Measurements from ENCODE around the gene VN1R4. TPM values are rescaled to one million over a fixed set of nuclear protein-coding genes. Genes with fewer than 3 reads are reported as not detected.
"Not testable (repeated sequence)": the region's sequence is repeated elsewhere in the genome, so short reads cannot be mapped to it uniquely, and the experiment has no call there.

Gene VN1R4
- total and polyA plus RNA-seq, 8 donors, result not detected

- Histone ChIP-seq H3K9me3 (peaks cover 28 to 98% (median 81%) of the 10 kb centered on the region in 4 donors), H3K27ac (no peak overlapping the region), H3K4me3 (no peak overlapping the region), H3K36me3 (peaks cover 35 to 97% (median 76%) of the 10 kb centered on the region in 4 donors), H3K4me1 (no peaks in the 10 kb centered on the region), H3K27me3 (no peaks in the 10 kb centered on the region)
- no peak for DNase-seq
- TF ChIP-seq POLR2AphosphoS5 (IDR thresholded peaks at IDR 0.05) (no peak), POLR2A (IDR thresholded peaks at IDR 0.05) (no peak), EP300 (IDR thresholded peaks at IDR 0.05) (no peak)
- TF ChIP-seq, protein P1, sequence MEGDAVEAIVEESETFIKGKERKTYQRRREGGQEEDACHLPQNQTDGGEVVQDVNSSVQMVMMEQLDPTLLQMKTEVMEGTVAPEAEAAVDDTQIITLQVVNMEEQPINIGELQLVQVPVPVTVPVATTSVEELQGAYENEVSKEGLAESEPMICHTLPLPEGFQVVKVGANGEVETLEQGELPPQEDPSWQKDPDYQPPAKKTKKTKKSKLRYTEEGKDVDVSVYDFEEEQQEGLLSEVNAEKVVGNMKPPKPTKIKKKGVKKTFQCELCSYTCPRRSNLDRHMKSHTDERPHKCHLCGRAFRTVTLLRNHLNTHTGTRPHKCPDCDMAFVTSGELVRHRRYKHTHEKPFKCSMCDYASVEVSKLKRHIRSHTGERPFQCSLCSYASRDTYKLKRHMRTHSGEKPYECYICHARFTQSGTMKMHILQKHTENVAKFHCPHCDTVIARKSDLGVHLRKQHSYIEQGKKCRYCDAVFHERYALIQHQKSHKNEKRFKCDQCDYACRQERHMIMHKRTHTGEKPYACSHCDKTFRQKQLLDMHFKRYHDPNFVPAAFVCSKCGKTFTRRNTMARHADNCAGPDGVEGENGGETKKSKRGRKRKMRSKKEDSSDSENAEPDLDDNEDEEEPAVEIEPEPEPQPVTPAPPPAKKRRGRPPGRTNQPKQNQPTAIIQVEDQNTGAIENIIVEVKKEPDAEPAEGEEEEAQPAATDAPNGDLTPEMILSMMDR (IDR thresholded peaks at IDR 0.05), result no peak
- 74 to 90% (median 85%) methylated on average over 1 of the region's 1 CpG for WGBS, 5 donors
- intact Hi-C loops (cut with DNase I; ENCODE audit: low total_unique reads), result no loop called here
Measured at GRCh38 chr19:53246498-53246897, 21.0 kb downstream of the VN1R4 start.

DNA sequence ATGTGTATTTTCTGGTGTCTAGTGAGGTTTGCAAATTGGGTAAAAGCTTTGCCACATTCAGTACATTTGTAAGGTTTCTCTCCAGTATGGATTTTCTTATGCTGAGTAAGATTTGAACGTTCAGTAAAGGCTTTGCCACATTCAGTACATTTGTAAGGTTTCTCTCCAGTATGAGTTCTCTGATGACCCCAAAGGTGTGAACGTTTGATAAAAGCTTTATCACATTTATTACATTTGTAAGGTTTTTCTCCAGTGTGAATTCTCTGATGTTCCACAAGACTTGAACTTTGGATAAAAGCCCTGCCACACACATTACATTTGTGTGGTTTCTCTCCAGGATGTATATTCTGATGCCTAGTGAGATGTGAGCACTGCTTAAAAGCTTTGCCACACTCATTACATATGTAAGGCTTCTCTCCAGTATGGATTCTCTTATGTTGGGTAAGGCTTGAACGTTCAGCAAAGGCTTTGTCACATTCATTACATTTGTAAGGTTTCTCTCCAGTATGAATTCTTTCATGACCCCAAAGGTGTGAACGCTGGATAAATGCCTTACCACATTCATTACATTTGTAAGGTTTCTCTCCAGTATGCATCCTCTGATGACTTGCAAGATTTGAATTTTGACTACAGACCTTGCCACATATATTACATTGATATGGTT lies 30.3 kb downstream of the VN1R4 start:
- intact Hi-C loops (cut with DNase I; ENCODE audit: low total_unique reads), result no loop called here
- no peak for TF ChIP-seq EP300 (IDR thresholded peaks at IDR 0.05)
- TF ChIP-seq POLR2A (IDR thresholded peaks at IDR 0.05), result no peak
- H3K9me3 ChIP-seq, result peaks cover 67 to 100% (median 99%) of the 10 kb centered on the region in 4 donors
- 93 to 96% (median 94%) methylated on average over 4 of the region's 4 CpGs for WGBS, 5 donors
- no peaks in the 10 kb centered on the region for H3K27me3 ChIP-seq
- no peak for DNase-seq
- H3K36me3 ChIP-seq, result peaks cover 40 to 68% (median 55%) of the 10 kb centered on the region in 4 donors
- H3K27ac ChIP-seq, result no peak overlapping the region
- no peak overlapping the region for H3K4me3 ChIP-seq
- no peaks in the 10 kb centered on the region for H3K4me1 ChIP-seq

- no peaks in the 10 kb centered on the region for H3K27me3 ChIP-seq
- WGBS, 5 donors, result 87 to 97% (median 95%) methylated on average over 13 to 20 of the region's 20 CpGs
- no peak for DNase-seq
- H3K4me1 ChIP-seq, result no peaks in the 10 kb centered on the region
- TF ChIP-seq POLR2AphosphoS5 (IDR thresholded peaks at IDR 0.05) (no peak), EP300 (IDR thresholded peaks at IDR 0.05) (no peak), POLR2A (IDR thresholded peaks at IDR 0.05) (no peak)
- TF ChIP-seq, protein P1 (IDR thresholded peaks at IDR 0.05), result no peak
- intact Hi-C loops (cut with DNase I; ENCODE audit: low total_unique reads), result no loop called here
- H3K9me3 ChIP-seq, result peaks cover 39 to 94% (median 82%) of the 10 kb centered on the region in 4 donors
- H3K4me3 ChIP-seq, result no peak overlapping the region
- H3K27ac ChIP-seq, result no peak overlapping the region
- H3K36me3 ChIP-seq, result peaks cover 0 to 4% (median 0%) of the 10 kb centered on the region in 4 donors
Measured at GRCh38 chr19:53224606-53225005, 42.9 kb downstream of the VN1R4 start.

GRCh38 chr19:53222716-53223115 lies 44.8 kb downstream of the VN1R4 start:
- H3K27ac ChIP-seq; H3K4me1 ChIP-seq; H3K36me3 ChIP-seq; H3K27me3 ChIP-seq; intact Hi-C loops (cut with DNase I; ENCODE audit: low total_unique reads); H3K4me3 ChIP-seq; DNase-seq: not testable (repeated sequence)
- 95 to 96% (median 96%) methylated on average over 20 to 26 of the region's 28 CpGs; no CpG with 5 or more reads in 2 of the 5 donors for WGBS, 5 donors
- H3K9me3 ChIP-seq, result peaks cover 41 to 94% (median 81%) of the 10 kb centered on the region in 4 donors

Other genes starting within 250 kb of the VN1R4 start
- gene ERVV-2, start 223.0 kb downstream of the VN1R4 start, total RNA-seq, result not detected
- not detected for gene ERVV-2, start 223.0 kb downstream of the VN1R4 start, polyA plus RNA-seq
- gene ZNF160, start 164.3 kb downstream of the VN1R4 start, total RNA-seq, result 10 to 100 TPM; 28.1 to 96.0 (median 56.7) TPM
- 10 to 100 TPM in 1 of 3 donors, 1 to 10 TPM in 2; 7.3 to 13.5 (median 9.2) TPM for gene ZNF160, start 164.3 kb downstream of the VN1R4 start, polyA plus RNA-seq
- gene ZNF415, start 134.8 kb downstream of the VN1R4 start, total RNA-seq, result 100 to 1,000 TPM in 1 of 5 donors, 10 to 100 TPM in 2, 1 to 10 TPM in 1, under 1 TPM in 1; 0.29 to 281 (median 15.2) TPM
- gene ZNF415, start 134.8 kb downstream of the VN1R4 start, polyA plus RNA-seq, result 10 to 100 TPM in 1 of 3 donors, 1 to 10 TPM in 2; 5.5 to 11.2 (median 6.5) TPM
- 10 to 100 TPM in 3 of 5 donors, 1 to 10 TPM in 2; 3.9 to 19.3 (median 12.5) TPM for gene ZNF347, start 108.7 kb downstream of the VN1R4 start, total RNA-seq
- gene ZNF347, start 108.7 kb downstream of the VN1R4 start, polyA plus RNA-seq, result 1 to 10 TPM; 1.3 to 2.3 (median 1.4) TPM
- 1 to 10 TPM in 4 of 5 donors, under 1 TPM in 1; 0.72 to 9.5 (median 1.8) TPM for gene ZNF665, start 74.4 kb downstream of the VN1R4 start, total RNA-seq
- 1 to 10 TPM; 1.2 to 2.9 (median 2.3) TPM for gene ZNF665, start 74.4 kb downstream of the VN1R4 start, polyA plus RNA-seq
- 10 to 100 TPM in 1 of 5 donors, 1 to 10 TPM in 2, not detected in 2; 6.5 to 35.6 (median 9.8) TPM for gene ZNF677, start 12.8 kb downstream of the VN1R4 start, total RNA-seq
- 10 to 100 TPM in 1 of 3 donors, 1 to 10 TPM in 2; 6.2 to 11.2 (median 7.5) TPM for gene ZNF677, start 12.8 kb downstream of the VN1R4 start, polyA plus RNA-seq
- gene VN1R2, start 9.4 kb downstream of the VN1R4 start, total RNA-seq, result not detected
- not detected for gene VN1R2, start 9.4 kb downstream of the VN1R4 start, polyA plus RNA-seq
- gene ZNF845, start 66.0 kb upstream of the VN1R4 start, total RNA-seq, result 10 to 100 TPM in 3 of 5 donors, 1 to 10 TPM in 2; 1.2 to 28.6 (median 10.8) TPM
- gene ZNF845, start 66.0 kb upstream of the VN1R4 start, polyA plus RNA-seq, result 1 to 10 TPM; 1.6 to 2.6 (median 2.4) TPM
- 10 to 100 TPM in 3 of 5 donors, 1 to 10 TPM in 2; 3.6 to 33.3 (median 10.4) TPM for gene ZNF525, start 98.0 kb upstream of the VN1R4 start, total RNA-seq
- 1 to 10 TPM; 2.9 to 5.8 (median 4.7) TPM for gene ZNF525, start 98.0 kb upstream of the VN1R4 start, polyA plus RNA-seq
- gene ZNF765, start 127.4 kb upstream of the VN1R4 start, total RNA-seq, result 10 to 100 TPM; 10.1 to 35.7 (median 18.9) TPM
- gene ZNF765, start 127.4 kb upstream of the VN1R4 start, polyA plus RNA-seq, result 1 to 10 TPM; 2.1 to 2.8 (median 2.7) TPM
- 10 to 100 TPM in 1 of 5 donors, 1 to 10 TPM in 3, under 1 TPM in 1; 0.58 to 16.3 (median 5.4) TPM for gene ZNF761, start 164.3 kb upstream of the VN1R4 start, total RNA-seq
- gene ZNF761, start 164.3 kb upstream of the VN1R4 start, polyA plus RNA-seq, result 10 to 100 TPM in 1 of 3 donors, 1 to 10 TPM in 2; 6.5 to 10.5 (median 7.6) TPM
- gene ZNF813, start 200.0 kb upstream of the VN1R4 start, total RNA-seq, result 1 to 10 TPM in 4 of 5 donors, under 1 TPM in 1; 0.45 to 6.8 (median 3.5) TPM
- gene ZNF813, start 200.0 kb upstream of the VN1R4 start, polyA plus RNA-seq, result 1 to 10 TPM in 1 of 3 donors, under 1 TPM in 2; 0.70 to 1.7 (median 1.00) TPM